WTC11 (cell line): ENCODE measurements around the gene COL5A1. TPM values are rescaled to one million over a fixed set of nuclear protein-coding genes. Genes with fewer than 3 reads are reported as not detected.

ENCODE experiments used
- HMGXB4 ChIP-seq: sonication (generic); formaldehyde crosslinking; IDR thresholded peaks from 2 replicates; pipeline ENCODE4 v1.8.1; 2023; ENCODE audit warnings: mild to moderate bottlenecking, moderate library complexity, missing genetic modification reagents
- STAT6 ChIP-seq: sonication (generic); formaldehyde crosslinking; conservative IDR thresholded peaks from 2 replicates; pipeline ENCODE4 v1.8.1; 2023; ENCODE audit warnings: mild to moderate bottlenecking, low read depth, missing genetic modification reagents, moderate library complexity
- ZNF219 ChIP-seq: sonication (generic); formaldehyde crosslinking; IDR thresholded peaks from 2 replicates; pipeline ENCODE4 v1.8.0; 2023; ENCODE audit warnings: missing genetic modification reagents, mild to moderate bottlenecking, borderline replicate concordance
- ZNF416 ChIP-seq: fragments of 250-450 bp; sonication (Bioruptor Pico); IDR thresholded peaks from 2 replicates; pipeline ENCODE4 v1.9.0; 2021; ENCODE audit warnings: mild to moderate bottlenecking, inconsistent platforms
- microRNA-seq: library from miRNA; unstranded; fragments of <30 nt; microRNA quantifications from one replicate; pipeline ENCODE4 v1.2.0, GENCODE V29; 2022; ENCODE audit warnings: borderline number of aligned reads
- total RNA-seq: library from RNA; stranded (reverse); gene quantifications from 3 replicates; pipeline ENCODE4 v1.2.3, GENCODE V29; 2021
- TF ChIP-seq, protein P1 (sequence below): sonication (generic); formaldehyde crosslinking; IDR thresholded peaks from 2 replicates; pipeline ENCODE4 v1.8.1; 2022; ENCODE audit warnings: low read depth, missing genetic modification reagents, borderline replicate concordance
- TF ChIP-seq, protein P2 (sequence below): sonication (generic); formaldehyde crosslinking; IDR thresholded peaks from 2 replicates; pipeline ENCODE4 v1.8.0; 2022; ENCODE audit warnings: mild to moderate bottlenecking, missing genetic modification reagents

COL5A1 gene
- total RNA-seq, 1 experiment from 2014 or later, result 13.5 TPM

DNA sequence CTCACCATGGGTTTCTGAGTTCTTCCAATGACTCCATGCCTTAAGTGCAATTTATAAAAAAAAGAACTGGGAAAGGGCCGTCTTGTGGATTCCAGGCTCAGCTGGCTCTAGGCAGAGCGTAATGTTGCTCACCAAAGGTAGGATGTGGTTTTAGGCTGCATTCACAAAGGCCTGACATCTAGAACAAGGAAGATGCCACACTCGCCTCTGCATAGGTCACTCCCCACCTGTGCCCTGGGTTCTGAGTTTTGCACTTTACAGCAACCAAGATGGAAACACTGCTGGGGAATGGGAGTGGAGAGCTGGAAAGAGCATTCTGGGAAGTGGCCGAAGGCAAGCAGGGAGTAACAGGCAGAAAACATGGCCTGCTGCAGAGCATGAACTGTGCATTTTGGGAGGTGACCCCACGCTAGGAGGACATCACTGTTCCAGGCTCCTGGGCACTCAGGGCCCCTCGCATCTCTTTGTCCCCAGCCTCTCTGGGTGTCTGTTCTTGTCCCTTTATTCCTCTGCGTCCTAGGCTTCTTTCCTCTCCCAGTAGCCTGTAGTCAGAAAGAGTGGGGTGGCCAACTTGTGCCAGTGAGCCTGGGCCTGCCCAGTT, 251.3 kb downstream of the COL5A1 start (continued):
- TF ChIP-seq, protein P1, sequence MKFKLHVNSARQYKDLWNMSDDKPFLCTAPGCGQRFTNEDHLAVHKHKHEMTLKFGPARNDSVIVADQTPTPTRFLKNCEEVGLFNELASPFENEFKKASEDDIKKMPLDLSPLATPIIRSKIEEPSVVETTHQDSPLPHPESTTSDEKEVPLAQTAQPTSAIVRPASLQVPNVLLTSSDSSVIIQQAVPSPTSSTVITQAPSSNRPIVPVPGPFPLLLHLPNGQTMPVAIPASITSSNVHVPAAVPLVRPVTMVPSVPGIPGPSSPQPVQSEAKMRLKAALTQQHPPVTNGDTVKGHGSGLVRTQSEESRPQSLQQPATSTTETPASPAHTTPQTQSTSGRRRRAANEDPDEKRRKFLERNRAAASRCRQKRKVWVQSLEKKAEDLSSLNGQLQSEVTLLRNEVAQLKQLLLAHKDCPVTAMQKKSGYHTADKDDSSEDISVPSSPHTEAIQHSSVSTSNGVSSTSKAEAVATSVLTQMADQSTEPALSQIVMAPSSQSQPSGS, result no peak
- no peak for TF ChIP-seq ZNF416 (CRISPR knock-in tag)
- TF ChIP-seq ZNF219 (CRISPR knock-in tag), result no peak
- TF ChIP-seq, protein P2, sequence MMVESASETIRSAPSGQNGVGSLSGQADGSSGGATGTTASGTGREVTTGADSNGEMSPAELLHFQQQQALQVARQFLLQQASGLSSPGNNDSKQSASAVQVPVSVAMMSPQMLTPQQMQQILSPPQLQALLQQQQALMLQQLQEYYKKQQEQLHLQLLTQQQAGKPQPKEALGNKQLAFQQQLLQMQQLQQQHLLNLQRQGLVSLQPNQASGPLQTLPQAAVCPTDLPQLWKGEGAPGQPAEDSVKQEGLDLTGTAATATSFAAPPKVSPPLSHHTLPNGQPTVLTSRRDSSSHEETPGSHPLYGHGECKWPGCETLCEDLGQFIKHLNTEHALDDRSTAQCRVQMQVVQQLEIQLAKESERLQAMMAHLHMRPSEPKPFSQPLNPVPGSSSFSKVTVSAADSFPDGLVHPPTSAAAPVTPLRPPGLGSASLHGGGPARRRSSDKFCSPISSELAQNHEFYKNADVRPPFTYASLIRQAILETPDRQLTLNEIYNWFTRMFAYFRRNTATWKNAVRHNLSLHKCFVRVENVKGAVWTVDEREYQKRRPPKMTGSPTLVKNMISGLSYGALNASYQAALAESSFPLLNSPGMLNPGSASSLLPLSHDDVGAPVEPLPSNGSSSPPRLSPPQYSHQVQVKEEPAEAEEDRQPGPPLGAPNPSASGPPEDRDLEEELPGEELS (CRISPR knock-in tag), result no peak
- TF ChIP-seq STAT6, result no peak
- no peak for TF ChIP-seq HMGXB4 (CRISPR knock-in tag)

Small RNA genes within 50 kb of the gene (microRNA-seq; reads per million reads assigned to microRNA genes)
- gene MIR3689A, result not detected
- gene MIR3689B, result not detected
- not detected for gene MIR3689C
- not detected for gene MIR3689D1
- gene MIR3689D2, result not detected
- gene MIR3689E, result not detected
- gene MIR3689F, result not detected

Other genes starting within 250 kb of the COL5A1 start
- gene FCN2, start 239.0 kb downstream of the COL5A1 start, total RNA-seq, result not detected in 3 replicates